HG03565 (cell line): ENCODE results near the gene DYNC1H1.
A peak's percentile ranks its signal among the peaks of the same experiment; 100 is the strongest.

Experiments used
- ATAC-seq: cut with Tn5 transposase; IDR thresholded peaks from one replicate; pipeline ENCODE4 v1.9.1; 2021; ENCODE audit warnings: mild to moderate bottlenecking, moderate library complexity; ENCODE audit not compliant: unreplicated experiment

Gene DYNC1H1

DNA sequence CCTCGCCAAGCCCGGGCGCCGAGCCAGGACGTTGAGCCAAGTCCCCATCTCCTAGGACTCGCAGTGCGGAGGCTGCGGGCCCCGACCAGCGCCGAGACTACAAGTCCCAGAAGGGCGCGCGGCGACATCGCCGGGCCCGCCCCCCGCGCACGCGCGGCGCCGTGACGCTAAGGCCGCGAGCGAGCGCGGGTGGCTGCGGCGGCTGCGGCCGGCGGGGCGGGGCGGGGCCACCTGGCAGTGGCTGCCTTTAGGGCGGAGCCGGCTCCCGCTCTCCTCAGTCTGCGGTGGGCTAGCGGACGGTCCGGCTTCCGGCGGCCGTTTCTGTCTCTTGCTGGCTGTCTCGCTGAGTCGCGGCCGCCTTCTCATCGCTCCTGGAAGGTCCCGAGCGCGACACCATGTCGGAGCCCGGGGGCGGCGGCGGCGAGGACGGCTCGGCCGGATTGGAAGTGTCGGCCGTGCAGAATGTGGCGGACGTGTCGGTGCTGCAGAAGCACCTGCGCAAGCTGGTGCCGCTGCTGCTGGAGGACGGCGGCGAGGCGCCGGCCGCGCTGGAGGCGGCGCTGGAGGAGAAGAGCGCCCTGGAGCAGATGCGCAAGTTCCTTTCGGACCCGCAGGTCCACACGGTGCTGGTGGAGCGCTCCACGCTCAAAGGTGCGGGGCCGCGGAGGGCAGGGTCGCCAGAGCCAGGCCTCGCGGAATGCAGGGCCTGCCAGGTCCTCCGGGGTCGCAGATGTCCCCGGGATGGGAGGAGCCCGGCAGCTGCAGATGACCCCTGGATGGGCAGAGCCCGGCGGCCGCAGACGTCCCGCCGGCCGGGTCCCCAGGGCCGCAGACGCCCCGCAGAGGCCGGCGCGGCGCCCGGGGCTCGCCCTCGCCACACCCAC is at the start of gene DYNC1H1:
TSS of gene DYNC1H1 (plus strand) at position 277 of the 884 bp plus-strand sequence. CDS start at position 396, 119 bp downstream.
- ATAC-seq, result peak; percentile 72

DNA sequence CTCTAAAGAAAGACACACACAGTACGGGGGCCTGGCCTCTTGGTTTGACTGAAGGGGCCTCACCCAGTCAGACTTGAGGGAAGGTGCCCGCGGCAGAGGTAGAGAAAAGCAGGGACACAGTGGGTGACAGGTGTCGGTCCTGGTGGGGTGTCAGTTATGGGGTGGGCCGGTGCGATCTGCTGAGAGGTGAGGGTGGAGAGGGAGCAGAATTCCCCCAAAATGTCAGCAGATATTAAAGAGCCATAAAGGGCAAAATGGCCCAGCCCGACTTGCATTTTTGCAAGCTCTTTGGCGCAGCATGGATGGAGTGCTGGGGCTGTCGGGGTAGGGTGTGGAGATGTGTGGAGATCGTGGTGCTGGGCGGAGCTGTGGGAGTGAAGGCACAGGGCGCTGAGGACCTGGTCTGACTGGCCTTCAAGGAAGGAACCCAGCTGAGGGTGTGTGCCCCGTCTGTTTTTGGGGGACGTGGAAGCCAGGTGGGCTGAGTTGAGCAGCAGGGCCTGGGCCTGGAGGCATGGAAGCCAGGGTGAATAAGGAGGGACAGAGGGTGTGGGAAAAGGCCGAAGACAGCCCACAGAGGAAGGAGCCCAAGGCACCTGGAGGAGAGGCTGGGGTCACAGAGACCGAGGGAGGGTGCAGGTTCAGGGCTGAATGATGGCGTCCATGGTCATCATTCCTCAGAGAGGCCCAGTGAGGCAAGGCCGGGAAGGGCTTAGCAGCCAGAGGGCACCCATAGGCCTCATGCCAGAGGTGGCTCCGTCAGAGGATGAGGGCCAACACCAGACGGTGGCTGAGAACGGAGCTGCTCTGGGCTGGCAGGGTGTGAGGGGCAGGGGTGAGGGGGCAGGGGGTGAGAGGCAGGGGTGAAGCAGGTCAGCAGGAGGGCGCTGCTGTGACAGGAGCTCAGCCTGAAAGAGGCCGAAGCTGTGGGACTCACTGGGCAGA is 48.2 kb upstream of the DYNC1H1 start:
- ATAC-seq, result no peak

DNA sequence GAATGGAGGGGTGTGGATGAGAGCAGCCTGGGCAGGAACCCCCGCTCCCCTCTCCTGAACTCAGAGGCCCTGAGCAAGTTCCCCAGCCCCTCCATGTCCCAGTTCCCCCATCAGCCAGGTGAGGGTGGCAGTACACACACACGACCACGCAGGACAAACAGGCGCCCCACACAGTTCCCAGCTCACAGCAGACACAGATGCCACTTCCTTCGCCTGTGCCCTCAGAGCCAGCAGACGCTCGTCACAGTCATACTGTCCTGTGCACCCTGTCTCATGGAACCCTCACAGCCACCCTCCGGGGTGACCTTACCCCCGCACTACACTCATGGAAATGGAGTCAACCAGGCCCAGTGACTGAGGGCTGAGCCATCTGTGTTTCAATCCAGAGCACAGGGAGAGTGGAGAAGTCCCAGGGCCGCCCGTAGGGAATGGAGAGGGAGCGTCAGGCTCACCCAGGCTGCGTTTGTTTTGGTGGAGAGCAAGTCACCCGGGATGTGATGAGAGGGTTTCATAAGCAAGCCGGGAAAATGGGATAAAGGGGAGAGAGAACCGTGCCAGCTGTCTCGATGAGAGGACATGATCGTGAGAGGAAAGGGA is 47.5 kb upstream of the DYNC1H1 start:
- no peak for ATAC-seq

DNA sequence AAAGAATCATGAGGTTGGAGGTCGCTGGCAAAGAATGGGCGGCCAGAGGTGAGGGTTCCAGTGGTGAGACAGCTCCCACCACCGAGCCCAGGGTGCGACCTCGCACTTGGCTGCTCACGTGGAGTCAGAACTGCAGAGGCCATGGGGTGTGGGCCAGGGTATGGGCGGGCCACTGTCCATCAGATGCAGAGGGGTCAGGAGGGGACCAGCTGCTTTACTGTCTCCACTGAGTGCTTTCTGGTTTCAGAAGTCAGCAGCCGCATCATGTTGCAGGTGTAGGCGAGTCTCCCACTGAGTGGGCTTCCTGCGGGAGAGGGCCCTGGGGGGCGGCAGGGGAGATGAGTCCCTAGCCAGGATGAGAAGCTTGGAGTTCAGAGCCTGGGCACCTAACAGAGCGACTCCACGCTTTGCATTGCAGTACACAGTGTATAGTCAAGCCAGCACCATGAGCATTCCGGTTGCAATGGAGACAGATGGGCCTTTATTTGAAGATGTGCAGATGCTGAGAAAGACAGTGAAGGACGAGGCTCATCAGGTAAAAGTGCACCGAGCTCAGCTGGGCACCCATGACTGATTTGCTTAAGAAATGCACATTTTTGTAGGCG is 46.9 kb upstream of the DYNC1H1 start:
- ATAC-seq, result no peak

DNA sequence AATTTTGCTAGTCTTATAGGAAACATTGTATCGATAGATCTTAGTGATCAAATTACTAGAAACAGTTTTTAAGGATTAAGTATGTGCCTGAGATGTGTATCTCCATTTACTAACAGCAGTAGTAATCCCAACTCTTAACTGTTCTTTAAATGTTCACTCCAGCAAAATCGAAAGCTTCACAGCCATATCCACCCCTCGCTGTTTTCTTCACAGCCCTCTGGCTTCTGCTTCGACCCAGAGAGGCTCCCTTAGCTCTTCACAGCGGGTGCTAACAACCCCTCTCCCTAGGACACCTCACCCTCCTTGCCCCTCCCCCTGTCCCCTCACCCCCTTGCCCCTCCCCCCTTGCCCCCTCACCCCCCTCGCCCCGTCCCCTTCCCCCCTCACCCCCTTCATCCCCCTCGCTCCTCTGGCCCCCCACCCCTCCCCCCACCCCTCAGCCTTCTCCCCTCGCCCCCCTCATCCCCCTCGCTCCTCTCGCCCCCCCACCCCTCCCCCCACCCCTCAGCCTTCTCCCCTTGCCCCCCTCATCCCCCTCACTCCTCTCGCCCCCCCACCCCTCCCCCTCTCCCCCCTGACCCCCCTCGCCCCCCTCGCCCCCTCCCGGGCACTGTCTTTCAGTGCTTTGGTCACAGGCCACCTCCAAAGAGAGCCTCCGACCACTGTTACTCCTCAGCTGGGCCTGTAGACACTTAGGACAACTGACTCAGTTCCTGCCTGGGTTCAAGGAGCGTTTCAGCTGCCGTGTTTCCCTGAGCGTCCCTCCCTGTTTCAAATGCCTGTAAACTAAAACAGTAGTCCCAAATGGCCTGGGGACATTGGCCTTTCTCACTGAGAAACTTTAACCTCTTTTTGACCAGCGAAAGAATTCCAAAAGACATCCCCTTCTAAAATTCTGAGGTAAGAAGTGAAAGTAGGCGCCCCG is 46.0 kb upstream of the DYNC1H1 start:
- ATAC-seq, result no peak

DNA sequence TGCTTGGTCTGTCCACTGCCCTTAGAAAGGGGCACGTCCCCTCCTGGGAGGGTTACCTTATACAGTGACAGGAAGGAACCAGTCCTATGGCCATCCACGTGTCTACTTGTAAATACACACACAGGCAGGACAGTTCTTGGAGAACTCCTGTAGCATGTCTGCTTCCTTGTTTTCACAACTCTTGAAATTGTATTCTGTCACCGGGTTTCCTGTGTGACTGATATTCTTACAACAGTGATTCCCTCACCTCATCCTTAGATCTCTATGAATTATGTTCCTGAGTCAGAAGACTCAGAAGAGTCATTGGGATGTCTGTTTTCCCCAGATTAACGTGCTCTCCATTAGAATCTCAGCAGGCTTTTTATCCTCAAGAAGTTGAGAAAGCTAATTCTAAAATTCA is 44.1 kb upstream of the DYNC1H1 start:
- no peak for ATAC-seq

DNA sequence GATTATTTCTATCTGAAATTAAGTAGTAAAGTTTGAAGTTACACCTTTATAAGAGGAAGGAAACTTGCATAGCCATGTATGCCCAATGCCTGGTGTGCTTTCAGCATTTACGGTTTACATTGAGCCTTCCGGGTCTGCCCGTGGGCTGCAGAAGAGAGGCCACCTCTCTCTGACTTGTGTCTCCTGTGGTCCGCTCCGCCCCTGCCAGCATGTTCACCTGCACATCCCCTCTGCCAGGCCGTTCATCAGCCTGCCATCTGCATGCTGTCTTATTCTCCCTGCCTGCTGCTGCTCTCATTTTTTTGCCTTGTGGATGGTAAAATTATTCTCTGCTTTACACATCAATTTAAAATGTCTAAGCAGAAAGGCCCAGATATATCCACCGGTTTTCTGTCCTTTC is 41.5 kb upstream of the DYNC1H1 start:
- ATAC-seq, result no peak

DNA sequence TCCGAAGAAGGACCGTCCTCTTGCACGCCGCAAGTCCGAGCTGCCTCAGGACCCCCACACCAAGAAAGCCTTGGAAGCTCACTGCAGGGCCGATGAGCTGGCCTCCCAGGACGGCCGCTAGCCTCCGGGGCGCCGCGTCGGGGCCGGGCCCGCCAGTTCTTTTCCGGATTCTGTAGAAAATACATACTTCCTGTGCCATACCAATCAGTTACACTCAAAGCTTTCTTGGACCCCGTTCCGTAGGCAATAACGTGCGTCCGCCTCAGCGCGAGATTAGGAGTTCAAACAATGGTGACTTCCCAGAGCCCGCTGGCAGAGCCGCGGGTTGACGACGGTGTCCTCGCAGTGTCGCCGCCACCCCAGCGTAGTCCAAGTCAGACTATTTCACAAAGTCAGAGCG is 39.2 kb upstream of the DYNC1H1 start:
- ATAC-seq, result no peak

DNA sequence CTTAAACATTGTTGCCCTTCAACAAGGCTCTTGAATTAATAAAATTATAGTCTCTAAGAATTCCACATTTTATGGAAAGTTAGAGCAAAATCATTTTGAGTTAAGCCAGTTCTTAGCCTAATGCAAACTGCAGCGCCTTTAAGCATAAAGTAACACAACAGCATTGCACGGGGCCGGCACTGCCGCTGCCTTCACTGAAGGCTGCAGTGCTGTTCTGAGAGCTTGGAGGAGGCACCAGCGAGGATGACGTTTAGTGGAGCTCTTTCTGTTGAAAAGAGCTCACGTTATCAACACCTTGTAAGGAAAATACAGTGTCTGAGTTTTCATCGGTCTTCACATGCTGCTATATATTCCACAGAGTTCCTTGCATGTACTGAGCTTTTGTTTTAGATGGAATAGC is 38.3 kb upstream of the DYNC1H1 start:
- ATAC-seq, result no peak

DNA sequence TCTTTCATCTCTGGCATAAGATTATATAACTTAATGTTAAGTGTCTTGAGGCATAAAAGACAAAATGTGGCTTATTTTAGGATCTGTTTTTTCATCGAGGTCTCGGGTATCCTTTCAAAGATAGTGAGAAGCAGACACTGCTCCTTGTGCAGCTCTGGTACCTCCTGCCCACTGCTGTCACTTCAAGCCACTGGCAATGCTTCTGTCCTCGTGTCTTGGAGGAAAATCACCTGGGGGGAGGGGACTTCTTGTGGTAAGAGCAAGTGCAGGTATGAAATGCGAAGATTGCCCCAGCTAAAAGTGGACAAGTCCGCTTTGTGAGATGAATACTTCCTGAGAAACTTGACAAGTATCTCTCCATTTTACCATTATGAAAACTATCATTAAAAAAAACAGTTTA is 37.8 kb upstream of the DYNC1H1 start:
- ATAC-seq, result no peak

DNA sequence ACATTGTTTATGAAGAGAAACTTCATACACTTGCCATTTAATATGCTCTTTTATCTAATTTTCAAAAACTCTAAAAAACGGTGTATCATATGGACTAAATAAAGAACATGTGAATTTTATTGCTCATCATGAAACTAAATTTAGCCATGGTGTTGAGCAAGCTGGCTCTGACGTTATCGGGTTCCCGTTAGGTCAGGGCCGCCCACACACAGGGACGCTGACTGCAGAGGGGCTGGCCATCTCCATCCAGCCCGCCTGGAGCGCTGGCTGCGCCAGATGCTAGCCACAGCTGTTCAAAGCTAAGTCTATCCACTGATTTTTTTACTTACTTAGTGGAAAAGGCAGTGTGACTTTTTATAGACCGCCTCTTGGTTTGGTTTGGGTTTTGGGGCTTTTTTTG is 36.5 kb upstream of the DYNC1H1 start:
- ATAC-seq, result no peak

DNA sequence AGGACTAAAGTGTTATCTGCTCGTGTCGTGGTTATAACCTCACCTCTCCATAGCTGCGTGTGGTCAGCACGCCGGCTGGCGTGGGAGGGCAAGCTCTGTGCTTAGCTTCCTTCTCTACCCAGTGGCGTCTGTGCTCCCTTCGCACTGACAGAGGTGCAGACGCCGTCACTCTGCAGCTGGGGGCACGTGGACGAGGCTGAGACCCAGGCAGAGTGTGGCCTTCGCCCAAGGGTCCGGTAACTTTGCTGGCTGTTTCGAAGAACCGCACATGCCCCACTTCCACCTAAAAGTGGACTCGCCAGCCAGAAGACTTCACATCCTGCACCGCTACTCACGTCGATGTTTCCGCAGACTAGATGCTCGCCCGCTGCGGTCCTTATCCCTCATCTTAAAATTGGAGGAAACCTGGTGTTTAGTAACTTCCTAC is 35.9 kb upstream of the DYNC1H1 start:
- ATAC-seq, result no peak

DNA sequence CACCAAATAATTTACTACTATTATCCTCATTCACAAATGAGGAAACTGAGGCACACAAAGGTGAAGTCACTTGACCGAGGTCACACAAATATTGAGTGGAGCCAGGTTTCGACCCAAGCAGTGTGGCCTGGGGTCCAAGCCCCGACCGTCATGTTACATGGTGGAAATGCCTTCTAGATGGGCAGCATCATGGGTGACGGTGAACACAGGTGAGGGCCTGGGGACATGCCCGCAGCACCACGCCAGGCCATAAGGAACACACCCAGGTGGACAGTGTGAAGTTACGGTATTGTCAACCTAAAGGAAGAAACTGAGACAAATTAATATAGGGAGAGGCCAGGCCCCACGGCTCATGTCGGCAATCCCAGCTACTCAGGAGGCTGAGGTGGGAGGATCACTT is 35.3 kb upstream of the DYNC1H1 start:
- ATAC-seq, result no peak

DNA sequence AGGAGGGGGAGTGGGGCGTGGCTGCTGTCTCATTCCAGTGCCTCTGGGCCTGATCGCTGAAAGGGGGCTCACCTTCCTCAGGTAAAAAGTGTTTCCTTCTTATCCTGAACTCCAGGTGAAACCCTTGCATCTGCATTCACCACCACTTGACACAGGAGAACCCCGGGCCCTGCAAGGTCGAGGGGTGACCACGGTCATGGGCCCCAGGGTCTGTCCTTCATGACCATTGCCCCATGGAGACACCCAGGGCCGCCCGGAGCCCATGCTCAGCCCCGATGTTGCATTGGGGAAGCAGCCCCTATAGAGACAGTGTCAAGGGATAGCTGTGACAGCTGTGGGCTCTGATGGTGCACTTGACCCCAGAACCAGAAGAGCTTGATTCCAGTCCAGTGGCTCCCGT is 34.4 kb upstream of the DYNC1H1 start:
- ATAC-seq, result no peak

DNA sequence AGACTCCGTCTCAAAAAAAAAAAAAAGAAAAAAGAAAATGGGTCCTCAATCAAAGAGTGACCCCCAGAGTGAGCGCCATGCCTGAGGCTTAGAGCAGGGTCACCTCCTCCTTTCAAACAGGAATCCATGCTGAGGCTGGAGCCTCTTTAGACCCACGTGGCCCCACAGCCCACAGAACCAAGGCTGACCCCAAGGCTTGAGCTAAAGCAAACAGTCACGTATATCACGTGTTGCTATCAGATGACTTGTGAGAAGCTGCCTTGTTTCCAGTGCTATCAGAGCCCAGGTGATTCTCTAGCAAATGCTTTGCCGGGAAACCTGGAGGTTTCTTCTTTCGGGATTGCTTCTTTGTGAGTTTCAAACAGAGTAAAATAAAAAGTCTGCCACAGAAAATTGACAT is 31.7 kb upstream of the DYNC1H1 start:
- no peak for ATAC-seq

DNA sequence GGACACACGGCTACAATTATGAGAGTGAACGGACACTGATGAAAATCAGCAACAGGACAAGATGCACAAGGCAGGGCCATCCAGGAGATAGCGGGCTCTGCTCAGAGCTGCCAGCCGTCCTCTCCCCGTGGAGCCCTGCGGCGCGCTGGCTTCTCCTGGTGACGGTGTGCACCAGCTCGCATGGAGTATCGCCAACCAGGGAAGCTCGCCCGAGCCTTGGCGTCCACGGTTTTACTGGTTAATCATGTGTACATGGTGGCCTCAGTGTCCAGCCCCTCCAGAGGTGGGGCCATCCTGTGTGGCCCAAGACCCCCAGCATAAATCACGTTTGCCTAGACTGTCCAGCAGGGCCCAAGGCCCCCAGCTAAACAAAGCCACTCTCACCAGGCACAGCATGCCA is 31.2 kb upstream of the DYNC1H1 start:
- no peak for ATAC-seq

DNA sequence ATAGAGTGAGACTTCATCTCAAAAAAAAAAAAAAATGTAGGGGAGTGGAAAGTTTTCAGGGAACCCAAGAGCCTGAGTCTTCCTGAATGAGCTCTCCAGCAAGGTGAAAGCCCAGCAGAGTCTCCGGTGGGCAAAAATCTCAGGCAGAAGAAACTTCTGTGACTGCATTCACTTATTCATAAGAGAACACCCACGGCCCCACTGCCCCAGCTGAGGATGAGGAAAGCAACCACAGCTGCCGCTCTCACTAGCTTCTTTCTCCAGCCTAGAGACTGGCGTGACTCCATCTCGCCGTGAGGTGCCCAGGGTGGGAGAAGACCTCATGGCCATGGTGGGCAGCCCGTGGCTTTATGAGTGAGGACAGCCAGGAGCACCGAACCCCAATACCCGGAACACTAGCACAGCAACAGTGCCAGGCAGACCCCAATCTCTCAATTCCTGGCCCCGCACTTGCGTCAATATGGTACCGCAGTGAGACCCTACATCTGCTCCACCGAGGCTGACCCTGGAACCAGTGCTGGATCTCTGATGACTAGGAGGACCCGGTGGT is 29.7 kb upstream of the DYNC1H1 start:
- ATAC-seq, result no peak

DNA sequence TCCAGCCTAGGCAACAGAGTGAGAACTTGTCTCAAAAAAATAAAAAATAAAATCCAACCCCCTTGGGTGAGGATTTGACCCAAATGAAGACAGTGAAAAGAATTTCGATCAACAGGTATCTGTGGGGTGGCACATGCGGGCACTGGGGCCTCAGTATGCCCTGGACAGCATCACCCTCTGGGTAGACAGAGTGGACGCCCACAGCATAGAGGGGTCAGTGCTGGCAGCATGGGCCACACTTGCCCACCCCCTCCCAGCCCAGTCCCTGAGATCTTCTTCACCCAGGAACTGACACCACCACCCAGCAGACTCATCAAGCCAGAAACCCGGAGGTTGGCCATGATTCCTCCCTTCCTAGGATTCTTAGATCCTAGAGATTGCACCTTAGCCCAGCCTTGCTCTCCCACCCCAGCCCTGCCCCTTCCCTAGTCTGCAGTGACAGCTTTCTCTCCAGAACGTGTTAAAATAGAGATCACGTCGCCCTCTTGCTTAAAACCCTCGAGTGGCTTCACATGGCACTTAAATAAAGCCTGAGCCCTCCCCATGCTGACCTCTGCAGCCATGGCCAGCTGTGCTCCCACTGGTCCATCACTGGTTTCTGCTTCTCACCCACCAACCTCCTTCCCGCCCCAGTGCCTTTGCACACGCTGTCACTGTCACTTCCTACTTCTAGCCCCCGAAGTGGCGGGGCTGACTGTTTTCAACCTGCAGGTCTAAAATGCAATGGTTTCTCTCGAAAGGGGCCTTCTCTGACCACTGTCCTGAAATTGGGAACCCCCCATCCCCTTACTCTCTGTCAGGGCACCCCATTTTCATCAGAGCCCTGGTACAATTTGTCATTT is 26.2 kb upstream of the DYNC1H1 start:
- no peak for ATAC-seq
